AG04449 (cell line): ENCODE measurements around the gene HINT2.

Experiments used
- CTCF ChIA-PET: fragments of 350-600 bp; formaldehyde crosslinking; extraction: SDS; loops from one replicate; lab custom pipeline; 2021; ENCODE audit warnings: antibody characterized with exemption; lab: Yijun Ruan, JAX
- POLR2A ChIA-PET: fragments of 400-600, 350-600 bp; formaldehyde crosslinking; extraction: SDS; loops from one replicate; lab custom pipeline; 2020; ENCODE audit warnings: antibody characterized with exemption, inconsistent platforms; lab: Yijun Ruan, JAX
- DNase-seq: peaks from one replicate; pipeline ENCODE4 v3.0.0-alpha.2; 2010; ENCODE audit warnings: low read depth, low spot score
- H3K4me3 ChIP-seq: 2 replicates; pipeline ENCODE4 v1.5.1; 2011; ENCODE audit warnings: low read depth, mild to moderate bottlenecking, control low read depth, low read length
- CTCF ChIP-seq: IDR thresholded peaks from one replicate; pipeline ENCODE4 v1.5.1; 2011; ENCODE audit warnings: mild to moderate bottlenecking, moderate library complexity, low read length, control low read depth, inconsistent platforms; ENCODE audit not compliant: insufficient read depth; ENCODE audit errors: missing control alignments

HINT2 gene

GRCh38 chr9:35801328-35802128 lies 13.3 kb downstream of the HINT2 start:
- TF ChIP-seq CTCF, result no peak
- ChIA-PET POLR2A (no interaction called here), CTCF (interaction anchor here (0.7 to 17.0 kb wide), 4 partner anchors 12 to 73 kb away, joined by 3 to 201 read pairs (median 7); partner anchors contain the start of genes HINT2 and NPR2)
- DNase-seq, result no peak
- no peak overlapping the region for H3K4me3 ChIP-seq

GRCh38 chr9:35800530-35800929 lies 14.3 kb downstream of the HINT2 start:
- ChIA-PET CTCF (interaction anchor here (1.3 to 17.0 kb wide), 5 partner anchors 11 to 81 kb away, joined by 3 to 201 read pairs (median 11); partner anchors contain the start of genes NPR2 and SPAG8), POLR2A (no interaction called here)

GRCh38 chr9:35798658-35799374 lies 16.0 kb downstream of the HINT2 start:
- TF ChIP-seq CTCF, result no peak
- ChIA-PET CTCF (interaction anchor here (0.9 to 17.0 kb wide), 5 partner anchors 9 to 147 kb away, joined by 3 to 201 read pairs (median 6); partner anchors contain the start of genes NPR2 and SPAG8), POLR2A (interaction anchor here (0.8 kb wide), 1 partner anchor 16 kb away, joined by 5 read pairs; the partner anchor contains the start of gene HINT2)
- DNase-seq, result no peak
- no peak overlapping the region for H3K4me3 ChIP-seq

More at GRCh38 chr9:35800530-35800929, 14.3 kb downstream of the HINT2 start:
- DNase-seq, result no peak
- no peak for TF ChIP-seq CTCF
- H3K4me3 ChIP-seq, result no peak overlapping the region

- DNase-seq, result no peak
- CTCF ChIA-PET, result interaction anchor here (0.9 to 1.9 kb wide), 4 partner anchors 29 to 148 kb away, joined by 3 to 6 read pairs (median 4); no protein-coding TSS in a partner anchor
- TF ChIP-seq CTCF, result no peak
- POLR2A ChIA-PET, result interaction anchor here (0.5 kb wide), 1 partner anchor 1338 kb away, joined by 3 read pairs; no protein-coding TSS in a partner anchor
- no peak overlapping the region for H3K4me3 ChIP-seq
Measured at GRCh38 chr9:35797311-35798109, 17.3 kb downstream of the HINT2 start.

- no peak for TF ChIP-seq CTCF
- no peak for DNase-seq
- POLR2A ChIA-PET, result no interaction called here
- H3K4me3 ChIP-seq, result no peak overlapping the region
- CTCF ChIA-PET, result interaction anchor here (1.7 to 2.3 kb wide), 3 partner anchors 11 to 87 kb away, joined by 3 to 6 read pairs (median 4); no protein-coding TSS in a partner anchor
Measured at GRCh38 chr9:35795695-35796094, 19.1 kb downstream of the HINT2 start.
